ENCODE results near the gene ZYG11B.

DNA sequence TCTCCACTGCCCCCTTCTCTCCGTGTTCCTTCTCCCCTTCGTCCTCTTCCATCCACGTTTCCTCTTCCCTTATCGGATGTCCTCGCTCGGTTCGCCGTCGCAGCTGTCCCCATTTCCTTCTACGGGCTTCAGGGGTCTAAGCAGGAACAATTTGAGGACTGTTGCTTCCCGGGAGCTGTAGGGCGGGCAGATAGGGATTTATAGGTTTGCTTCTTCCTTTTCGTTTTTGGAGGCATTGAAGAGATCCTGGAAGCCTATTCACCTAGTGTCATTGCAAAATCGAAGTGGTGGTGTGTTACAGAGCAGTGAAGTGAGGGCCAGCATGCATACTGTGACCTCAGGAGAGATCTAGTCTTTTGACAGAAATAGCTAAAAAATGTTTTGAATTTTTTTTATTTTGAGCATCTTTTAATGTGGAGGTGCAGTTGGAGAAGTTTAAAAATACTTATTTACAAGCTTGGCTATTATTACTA is 897 bp downstream of the ZYG11B start:
- TF ChIP-seq EP300 (IDR thresholded peaks at IDR 0.05), result no peak
- TF ChIP-seq, protein P1, sequence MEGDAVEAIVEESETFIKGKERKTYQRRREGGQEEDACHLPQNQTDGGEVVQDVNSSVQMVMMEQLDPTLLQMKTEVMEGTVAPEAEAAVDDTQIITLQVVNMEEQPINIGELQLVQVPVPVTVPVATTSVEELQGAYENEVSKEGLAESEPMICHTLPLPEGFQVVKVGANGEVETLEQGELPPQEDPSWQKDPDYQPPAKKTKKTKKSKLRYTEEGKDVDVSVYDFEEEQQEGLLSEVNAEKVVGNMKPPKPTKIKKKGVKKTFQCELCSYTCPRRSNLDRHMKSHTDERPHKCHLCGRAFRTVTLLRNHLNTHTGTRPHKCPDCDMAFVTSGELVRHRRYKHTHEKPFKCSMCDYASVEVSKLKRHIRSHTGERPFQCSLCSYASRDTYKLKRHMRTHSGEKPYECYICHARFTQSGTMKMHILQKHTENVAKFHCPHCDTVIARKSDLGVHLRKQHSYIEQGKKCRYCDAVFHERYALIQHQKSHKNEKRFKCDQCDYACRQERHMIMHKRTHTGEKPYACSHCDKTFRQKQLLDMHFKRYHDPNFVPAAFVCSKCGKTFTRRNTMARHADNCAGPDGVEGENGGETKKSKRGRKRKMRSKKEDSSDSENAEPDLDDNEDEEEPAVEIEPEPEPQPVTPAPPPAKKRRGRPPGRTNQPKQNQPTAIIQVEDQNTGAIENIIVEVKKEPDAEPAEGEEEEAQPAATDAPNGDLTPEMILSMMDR (IDR thresholded peaks at IDR 0.05), result no peak
- no peak for TF ChIP-seq POLR2AphosphoS5 (IDR thresholded peaks at IDR 0.05)

All from suprapubic skin (tissue), 4 donors.